ENCODE data around the gene ACTG1. TPM values are rescaled to one million over a fixed set of nuclear protein-coding genes. Genes with fewer than 3 reads are reported as not detected.
A peak's percentile ranks its signal among the peaks of the same experiment; 100 is the strongest.

The ACTG1 gene
- total RNA-seq = 810 TPM
- 1,000 to 10,000 TPM; 1,113 to 1,698 (median 1,529) TPM for polyA plus RNA-seq (ENCODE audit: insufficient read depth in 1 of 8, insufficient read length in 8 of 8, low replicate concordance in 1 of 8)
- long read RNA-seq, donor 1, transcript ACTG1-210 (5 exons, 2,256 nt) = minor isoform, 112 of 639 reads
- long read RNA-seq, donor 1, transcript ACTG1-212 (4 exons, 1,698 nt) = minor isoform, 23 of 639 reads
- long read RNA-seq, donor 1, transcript ACTG1-206 (6 exons, 1,919 nt) = major isoform, 242 of 639 reads
- long read RNA-seq, donor 1, transcript ACTG1-214 (7 exons, 1,720 nt) = minor isoform, 25 of 639 reads
- long read RNA-seq, donor 1, partial matches to known transcripts = 206 of 639 reads
- long read RNA-seq, donor 1, other reads (novel, unspliced or antisense) = 16 of 639 reads
- long read RNA-seq, donor 2, transcript ACTG1-206 (6 exons, 1,919 nt) = major isoform, 32 of 111 reads
- long read RNA-seq, donor 2, transcript ACTG1-212 (4 exons, 1,698 nt) = minor isoform, 8 of 111 reads
- long read RNA-seq, donor 2, transcript ACTG1-214 (7 exons, 1,720 nt) = minor isoform, 18 of 111 reads
- long read RNA-seq, donor 2, transcript ACTG1-207 (3 exons, 1,678 nt) = minor isoform, 6 of 111 reads
- long read RNA-seq, donor 2, partial matches to known transcripts = 41 of 111 reads
- long read RNA-seq, donor 2, other reads (novel, unspliced or antisense) = 0 of 111 reads
- long read RNA-seq, donor 3, transcript ACTG1-210 (5 exons, 2,256 nt) = minor isoform, 275 of 1,672 reads
- long read RNA-seq, donor 3, transcript ACTG1-212 (4 exons, 1,698 nt) = minor isoform, 38 of 1,672 reads
- long read RNA-seq, donor 3, transcript ACTG1-206 (6 exons, 1,919 nt) = major isoform, 721 of 1,672 reads
- long read RNA-seq, donor 3, transcript ACTG1-214 (7 exons, 1,720 nt) = minor isoform, 40 of 1,672 reads
- long read RNA-seq, donor 3, partial matches to known transcripts = 467 of 1,672 reads
- long read RNA-seq, donor 3, other reads (novel, unspliced or antisense) = 62 of 1,672 reads
- long read RNA-seq, donor 4, transcript ACTG1-212 (4 exons, 1,698 nt) = minor isoform, 67 of 1,080 reads
- long read RNA-seq, donor 4, transcript ACTG1-214 (7 exons, 1,720 nt) = minor isoform, 58 of 1,080 reads
- long read RNA-seq, donor 4, transcript ACTG1-206 (6 exons, 1,919 nt) = major isoform, 174 of 1,080 reads
- long read RNA-seq, donor 4, transcript ACTG1-207 (3 exons, 1,678 nt) = minor isoform, 78 of 1,080 reads
- long read RNA-seq, donor 4, partial matches to known transcripts = 648 of 1,080 reads
- long read RNA-seq, donor 4, other reads (novel, unspliced or antisense) = 5 of 1,080 reads
- long read RNA-seq, donor 5, transcript ACTG1-210 (5 exons, 2,256 nt) = minor isoform, 325 of 3,259 reads
- long read RNA-seq, donor 5, transcript ACTG1-212 (4 exons, 1,698 nt) = minor isoform, 109 of 3,259 reads
- long read RNA-seq, donor 5, transcript ACTG1-206 (6 exons, 1,919 nt) = major isoform, 1,248 of 3,259 reads
- long read RNA-seq, donor 5, transcript ACTG1-214 (7 exons, 1,720 nt) = minor isoform, 169 of 3,259 reads
- long read RNA-seq, donor 5, partial matches to known transcripts = 1,223 of 3,259 reads
- long read RNA-seq, donor 5, other reads (novel, unspliced or antisense) = 63 of 3,259 reads
- long read RNA-seq, donor 6, transcript ACTG1-214 (7 exons, 1,720 nt) = minor isoform, 95 of 1,809 reads
- long read RNA-seq, donor 6, transcript ACTG1-210 (5 exons, 2,256 nt) = minor isoform, 71 of 1,809 reads
- long read RNA-seq, donor 6, transcript ACTG1-207 (3 exons, 1,678 nt) = minor isoform, 57 of 1,809 reads
- long read RNA-seq, donor 6, transcript ACTG1-206 (6 exons, 1,919 nt) = major isoform, 328 of 1,809 reads
- long read RNA-seq, donor 6, partial matches to known transcripts = 1,193 of 1,809 reads
- long read RNA-seq, donor 6, other reads (novel, unspliced or antisense) = 5 of 1,809 reads
- long read RNA-seq, donor 7, transcript ACTG1-212 (4 exons, 1,698 nt) = minor isoform, 114 of 1,753 reads
- long read RNA-seq, donor 7, transcript ACTG1-206 (6 exons, 1,919 nt) = major isoform, 488 of 1,753 reads
- long read RNA-seq, donor 7, transcript ACTG1-214 (7 exons, 1,720 nt) = minor isoform, 97 of 1,753 reads
- long read RNA-seq, donor 7, transcript ACTG1-210 (5 exons, 2,256 nt) = minor isoform, 86 of 1,753 reads
- long read RNA-seq, donor 7, partial matches to known transcripts = 846 of 1,753 reads
- long read RNA-seq, donor 7, other reads (novel, unspliced or antisense) = 32 of 1,753 reads
- long read RNA-seq, donor 8, transcript ACTG1-214 (7 exons, 1,720 nt) = minor isoform, 131 of 1,105 reads
- long read RNA-seq, donor 8, transcript ACTG1-212 (4 exons, 1,698 nt) = minor isoform, 69 of 1,105 reads
- long read RNA-seq, donor 8, transcript ACTG1-206 (6 exons, 1,919 nt) = major isoform, 185 of 1,105 reads
- long read RNA-seq, donor 8, transcript ACTG1-207 (3 exons, 1,678 nt) = minor isoform, 53 of 1,105 reads
- long read RNA-seq, donor 8, partial matches to known transcripts = 616 of 1,105 reads
- long read RNA-seq, donor 8, other reads (novel, unspliced or antisense) = 21 of 1,105 reads
- long read RNA-seq, donor 9, transcript ACTG1-210 (5 exons, 2,256 nt) = minor isoform, 56 of 1,056 reads
- long read RNA-seq, donor 9, transcript ACTG1-207 (3 exons, 1,678 nt) = minor isoform, 51 of 1,056 reads
- long read RNA-seq, donor 9, transcript ACTG1-212 (4 exons, 1,698 nt) = minor isoform, 63 of 1,056 reads
- long read RNA-seq, donor 9, transcript ACTG1-206 (6 exons, 1,919 nt) = major isoform, 290 of 1,056 reads
- long read RNA-seq, donor 9, partial matches to known transcripts = 518 of 1,056 reads
- long read RNA-seq, donor 9, other reads (novel, unspliced or antisense) = 16 of 1,056 reads
- long read RNA-seq, donor 10, transcript ACTG1-207 (3 exons, 1,678 nt) = minor isoform, 61 of 1,115 reads
- long read RNA-seq, donor 10, transcript ACTG1-212 (4 exons, 1,698 nt) = minor isoform, 52 of 1,115 reads
- long read RNA-seq, donor 10, transcript ACTG1-214 (7 exons, 1,720 nt) = minor isoform, 150 of 1,115 reads
- long read RNA-seq, donor 10, transcript ACTG1-206 (6 exons, 1,919 nt) = major isoform, 225 of 1,115 reads
- long read RNA-seq, donor 10, partial matches to known transcripts = 582 of 1,115 reads
- long read RNA-seq, donor 10, other reads (novel, unspliced or antisense) = 20 of 1,115 reads
- long read RNA-seq, donor 11, transcript ACTG1-212 (4 exons, 1,698 nt) = minor isoform, 62 of 1,183 reads
- long read RNA-seq, donor 11, transcript ACTG1-214 (7 exons, 1,720 nt) = minor isoform, 105 of 1,183 reads
- long read RNA-seq, donor 11, transcript ACTG1-206 (6 exons, 1,919 nt) = major isoform, 362 of 1,183 reads
- long read RNA-seq, donor 11, transcript ACTG1-210 (5 exons, 2,256 nt) = minor isoform, 68 of 1,183 reads
- long read RNA-seq, donor 11, partial matches to known transcripts = 506 of 1,183 reads
- long read RNA-seq, donor 11, other reads (novel, unspliced or antisense) = 23 of 1,183 reads

DNA sequence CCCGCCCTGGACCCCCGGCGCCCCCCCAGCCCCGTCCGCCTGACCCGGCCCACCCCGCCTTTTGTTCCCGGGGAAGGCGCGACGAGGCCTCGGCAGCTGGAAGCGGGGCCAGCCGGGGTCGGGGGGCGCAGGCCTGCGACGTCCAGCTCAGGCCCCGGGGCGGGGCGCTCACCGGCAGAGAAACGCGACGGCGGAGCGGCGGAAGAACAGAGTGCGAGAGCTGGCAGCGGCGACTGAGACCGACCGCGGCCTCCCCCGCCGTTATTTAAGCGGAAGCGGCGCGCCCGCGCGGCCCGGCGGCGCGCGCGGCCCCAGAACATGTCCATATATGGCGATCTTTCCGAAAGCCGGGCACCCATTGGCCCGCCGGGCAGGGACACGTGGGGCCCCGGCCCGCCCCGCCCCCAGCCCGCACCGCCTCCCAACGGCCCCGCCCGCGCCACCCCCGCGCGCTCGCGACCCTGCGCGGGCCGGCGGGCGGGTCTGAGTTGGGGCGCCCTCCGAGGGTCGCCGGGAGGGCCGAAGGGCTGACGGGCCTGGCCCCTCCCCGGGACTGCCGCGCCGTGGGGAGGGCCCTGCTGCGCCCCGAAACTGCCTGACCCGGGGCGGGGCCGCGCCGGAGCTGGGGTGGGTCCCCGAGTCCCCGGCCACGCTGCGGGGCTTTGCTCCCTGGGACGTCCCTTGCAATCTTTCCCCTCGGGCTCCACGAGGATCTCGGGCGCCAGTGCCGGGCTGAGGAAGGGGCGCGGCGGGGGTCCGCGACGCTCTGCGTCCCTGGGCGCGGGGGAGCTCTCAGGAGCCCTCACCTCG, at the start of gene ACTG1:
Gene ACTG1, minus strand, starts transcription at position 238 of the 810 bp plus-strand sequence. CDS start 445 bp downstream, outside the sequence.
- Histone ChIP-seq H3K9me3 (replicated peaks; ENCODE audit: control insufficient read depth, low read depth, low read length) (no peaks in the 10 kb centered on the region), H3K4me1 (ENCODE audit: control insufficient read depth, insufficient read depth, low read length) (peaks cover 53% of the 10 kb centered on the region), H3K27ac (ENCODE audit: low read length) (peak within 1 kb of the TSS; percentile 96), H3K27me3 (ENCODE audit: control insufficient read depth, insufficient read depth, low read length) (peaks cover under 1% of the 10 kb centered on the region), H3K36me3 (ENCODE audit: control insufficient read depth, insufficient read depth, low read length) (peaks cover 47% of the 10 kb centered on the region), H3K4me3 (ENCODE audit: low read length) (peak within 1 kb of the TSS; percentile 100)
- under 1% methylated on average over 109 of the region's 111 CpGs for WGBS (ENCODE audit: insufficient coverage)
- DNase-seq = peak; percentile 98

DNA sequence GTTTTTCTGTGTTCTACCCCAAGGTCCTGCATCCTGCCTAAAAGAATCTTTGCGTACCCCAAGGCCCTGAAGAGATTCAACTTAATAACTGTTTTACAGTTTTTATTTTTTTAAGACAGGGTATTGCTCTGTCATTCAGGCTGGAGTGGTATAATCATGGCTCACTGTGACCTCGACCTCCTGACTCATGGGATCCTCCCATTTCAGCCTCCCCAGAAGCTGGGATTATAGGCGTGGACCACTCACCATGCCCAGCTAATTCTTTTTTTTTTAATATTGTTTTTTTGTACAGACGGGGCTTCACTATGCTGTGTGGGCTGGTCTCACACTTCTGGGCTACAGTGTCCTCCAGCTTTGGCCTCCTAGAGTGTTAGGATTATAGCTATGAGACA, 48.9 kb upstream of the ACTG1 start:
- 100% methylated on average over 1 of the region's 4 CpGs for WGBS (ENCODE audit: insufficient coverage)
- Histone ChIP-seq H3K36me3 (ENCODE audit: control insufficient read depth, insufficient read depth, low read length) (peaks cover 86% of the 10 kb centered on the region), H3K4me3 (ENCODE audit: low read length) (no peak overlapping the region), H3K9me3 (replicated peaks; ENCODE audit: control insufficient read depth, low read depth, low read length) (no peaks in the 10 kb centered on the region), H3K27ac (ENCODE audit: low read length) (no peak overlapping the region), H3K4me1 (ENCODE audit: control insufficient read depth, insufficient read depth, low read length) (peaks cover 8% of the 10 kb centered on the region), H3K27me3 (ENCODE audit: control insufficient read depth, insufficient read depth, low read length) (no peaks in the 10 kb centered on the region)
- DNase-seq = no peak

DNA sequence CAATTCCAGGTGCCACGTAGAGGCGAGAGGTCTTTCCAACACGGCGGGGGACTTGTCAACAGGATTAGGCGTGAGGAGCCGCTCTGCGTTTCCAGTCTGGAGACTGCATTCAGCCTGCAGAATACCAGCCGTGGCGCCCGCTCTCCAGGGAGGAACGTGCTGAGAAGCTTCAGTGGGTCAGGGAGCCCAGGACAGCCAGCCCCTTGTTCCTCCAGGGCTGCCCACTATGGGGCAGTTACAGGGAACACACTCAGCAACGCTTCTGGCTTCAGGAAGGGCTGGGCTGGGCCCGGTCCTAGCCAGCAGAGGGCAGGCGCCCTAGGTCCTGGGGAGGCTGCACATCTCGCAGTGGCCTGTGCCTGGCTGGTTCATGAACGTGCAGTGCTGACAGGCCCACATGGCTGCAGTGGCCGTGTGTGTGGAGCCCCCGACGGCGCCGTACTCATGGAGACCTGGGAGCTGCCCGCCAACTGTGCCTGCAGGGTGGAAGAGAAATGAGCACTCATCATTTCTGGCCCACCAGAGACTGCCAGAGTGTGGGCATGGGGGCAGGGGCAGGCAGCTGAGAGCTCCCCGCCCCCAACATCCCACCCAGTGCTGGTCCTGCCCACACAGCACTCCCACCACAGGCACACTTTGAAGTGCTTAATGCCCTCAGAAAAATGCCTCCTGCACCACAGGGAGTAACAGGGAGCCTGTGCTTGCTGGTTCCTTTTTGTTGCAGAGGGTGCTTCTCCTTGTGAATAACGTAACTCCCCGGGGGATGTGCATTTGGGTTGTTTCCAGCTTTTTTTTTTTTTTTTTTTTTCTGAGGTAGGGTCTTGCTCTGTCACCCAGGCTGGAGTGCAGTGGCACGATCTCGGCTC, 46.6 kb upstream of the ACTG1 start:
- H3K27ac ChIP-seq (ENCODE audit: low read length) = no peak overlapping the region
- H3K36me3 ChIP-seq (ENCODE audit: control insufficient read depth, insufficient read depth, low read length) = peaks cover 69% of the 10 kb centered on the region

DNA sequence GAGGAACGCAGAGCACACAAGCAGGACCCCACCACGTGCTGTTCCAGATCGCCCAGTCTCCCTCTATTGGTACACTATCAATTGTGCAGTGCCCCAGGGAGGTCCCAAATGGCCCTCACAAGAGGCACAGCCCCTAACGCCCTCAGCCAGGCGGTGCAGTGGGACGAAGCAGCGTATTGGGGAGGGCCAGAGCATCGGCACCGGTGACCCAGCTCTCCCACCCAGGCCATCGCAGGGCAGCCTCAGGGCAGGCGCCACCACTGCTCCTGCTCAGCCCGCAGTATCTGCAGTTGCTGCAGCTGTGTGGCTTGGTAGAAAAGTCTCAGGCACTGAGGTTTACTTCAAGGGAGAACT, 45.5 kb upstream of the ACTG1 start:
- peaks cover 58% of the 10 kb centered on the region for H3K36me3 ChIP-seq (ENCODE audit: control insufficient read depth, insufficient read depth, low read length)
- H3K4me3 ChIP-seq (ENCODE audit: low read length) = no peak overlapping the region
- no peak overlapping the region for H3K27ac ChIP-seq (ENCODE audit: low read length)
- WGBS (ENCODE audit: insufficient coverage) = 86% methylated on average over 10 of the region's 12 CpGs
- no peaks in the 10 kb centered on the region for H3K27me3 ChIP-seq (ENCODE audit: control insufficient read depth, insufficient read depth, low read length)
- peaks cover 11% of the 10 kb centered on the region for H3K4me1 ChIP-seq (ENCODE audit: control insufficient read depth, insufficient read depth, low read length)
- H3K9me3 ChIP-seq (replicated peaks; ENCODE audit: control insufficient read depth, low read depth, low read length) = no peaks in the 10 kb centered on the region
- DNase-seq = no peak

More for the DNA sequence above, 46.6 kb upstream of the ACTG1 start:
- Histone ChIP-seq H3K27me3 (ENCODE audit: control insufficient read depth, insufficient read depth, low read length) (no peaks in the 10 kb centered on the region), H3K4me3 (ENCODE audit: low read length) (no peak overlapping the region), H3K9me3 (replicated peaks; ENCODE audit: control insufficient read depth, low read depth, low read length) (no peaks in the 10 kb centered on the region), H3K4me1 (ENCODE audit: control insufficient read depth, insufficient read depth, low read length) (peaks cover under 1% of the 10 kb centered on the region)
- WGBS (ENCODE audit: insufficient coverage) = 79% methylated on average over 22 of the region's 27 CpGs
- no peak for DNase-seq

DNA sequence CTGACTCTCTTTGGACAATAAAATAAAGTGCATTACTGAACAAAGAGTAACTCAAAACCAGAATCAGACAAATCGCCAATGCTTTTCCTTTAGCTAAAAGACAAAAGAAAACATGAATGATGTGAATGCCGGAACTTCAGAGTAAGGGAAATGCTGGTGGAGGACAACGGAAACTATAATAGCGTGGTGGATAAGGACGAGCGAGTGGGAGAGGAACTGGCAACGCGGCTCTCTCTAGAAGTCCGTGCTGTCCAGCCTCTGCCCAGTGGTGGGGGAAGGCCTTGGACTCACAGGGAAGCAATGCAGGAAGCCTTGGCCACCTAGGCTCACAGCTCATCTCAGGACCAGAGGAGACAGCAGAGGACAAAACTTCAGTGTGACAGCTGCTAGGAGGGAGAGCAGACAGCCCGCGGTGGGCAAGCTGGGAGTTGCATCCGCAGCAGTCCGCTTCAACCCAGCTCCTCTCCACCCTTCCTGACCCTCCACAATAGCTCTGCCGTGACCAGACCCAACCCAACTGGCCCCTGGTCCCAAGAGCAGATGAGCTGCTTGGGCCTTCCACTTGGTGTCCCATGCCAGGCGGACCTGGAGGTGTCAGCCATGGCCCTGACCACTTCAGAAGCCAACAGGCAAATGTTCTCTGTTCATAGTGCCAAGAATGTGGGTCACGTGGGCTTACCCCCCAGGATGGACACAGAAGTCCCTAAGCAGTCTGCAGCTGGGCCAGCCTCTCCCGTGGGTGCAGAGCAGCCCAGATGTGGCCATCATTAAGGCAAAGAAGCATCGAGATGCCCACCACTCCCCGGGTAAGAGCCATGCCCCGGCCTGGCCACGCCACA, 44.9 kb upstream of the ACTG1 start:
- Histone ChIP-seq H3K9me3 (replicated peaks; ENCODE audit: control insufficient read depth, low read depth, low read length) (no peaks in the 10 kb centered on the region), H3K27me3 (ENCODE audit: control insufficient read depth, insufficient read depth, low read length) (no peaks in the 10 kb centered on the region), H3K27ac (ENCODE audit: low read length) (no peak overlapping the region), H3K36me3 (ENCODE audit: control insufficient read depth, insufficient read depth, low read length) (peaks cover 54% of the 10 kb centered on the region), H3K4me1 (ENCODE audit: control insufficient read depth, insufficient read depth, low read length) (peaks cover 15% of the 10 kb centered on the region), H3K4me3 (ENCODE audit: low read length) (no peak overlapping the region)
- no peak for DNase-seq
- WGBS (ENCODE audit: insufficient coverage) = 79% methylated on average over 20 of the region's 21 CpGs

DNA sequence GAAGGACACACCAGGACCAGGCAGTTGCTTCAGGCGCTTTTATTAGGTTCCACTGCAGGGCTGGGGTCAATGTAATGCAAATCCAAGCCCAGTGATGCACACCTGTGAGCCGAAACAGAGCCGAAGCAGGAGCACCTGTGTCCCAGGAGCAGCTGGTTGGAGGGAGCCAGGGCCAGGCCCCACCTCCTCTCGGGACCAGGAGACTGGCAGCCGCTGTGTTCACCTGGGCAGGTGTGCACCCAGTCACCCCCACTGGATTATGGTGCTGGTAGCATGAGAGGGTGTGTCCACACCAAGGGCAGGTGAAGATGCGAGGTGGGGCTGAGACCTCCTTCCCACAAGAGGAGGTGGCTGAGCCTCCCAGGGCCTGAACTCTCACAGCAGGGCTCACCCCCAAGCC, 44.3 kb upstream of the ACTG1 start:
- Histone ChIP-seq H3K36me3 (ENCODE audit: control insufficient read depth, insufficient read depth, low read length) (peaks cover 47% of the 10 kb centered on the region), H3K9me3 (replicated peaks; ENCODE audit: control insufficient read depth, low read depth, low read length) (no peaks in the 10 kb centered on the region), H3K27ac (ENCODE audit: low read length) (no peak overlapping the region), H3K4me3 (ENCODE audit: low read length) (no peak overlapping the region), H3K27me3 (ENCODE audit: control insufficient read depth, insufficient read depth, low read length) (no peaks in the 10 kb centered on the region), H3K4me1 (ENCODE audit: control insufficient read depth, insufficient read depth, low read length) (peaks cover 15% of the 10 kb centered on the region)
- WGBS (ENCODE audit: insufficient coverage) = 87% methylated on average over 3 of the region's 6 CpGs
- DNase-seq = no peak

Data from muscle of leg (tissue), 16 donors.